ENCODE measurements around the gene SERINC2.
"Not testable (repeated sequence)": the region's sequence is repeated elsewhere in the genome, so short reads cannot be mapped to it uniquely, and the experiment has no call there.

The SERINC2 gene

GRCh38 chr1:31416101-31416736 is 3.2 kb downstream of the SERINC2 start:
- no peak for DNase-seq

- DNase-seq, result no peak
Observed at GRCh38 chr1:31417148-31417547, 4.1 kb downstream of the SERINC2 start.

GRCh38 chr1:31418626-31419323 is 5.8 kb downstream of the SERINC2 start:
- no peak for DNase-seq

GRCh38 chr1:31420716-31421115 is 7.7 kb downstream of the SERINC2 start:
- no peak for DNase-seq

GRCh38 chr1:31421371-31422040 is 8.5 kb downstream of the SERINC2 start:
- no peak for DNase-seq

GRCh38 chr1:31422505-31423319 is 9.7 kb downstream of the SERINC2 start:
- DNase-seq, result peak; percentile 65

- no peak for DNase-seq
Observed at GRCh38 chr1:31423418-31423947, 10.5 kb downstream of the SERINC2 start.

- DNase-seq, result no peak
Observed at GRCh38 chr1:31424568-31424967, 11.6 kb downstream of the SERINC2 start.

GRCh38 chr1:31425301-31426081 is 12.5 kb downstream of the SERINC2 start:
- DNase-seq, result no peak

- DNase-seq, result no peak
Observed at GRCh38 chr1:31426249-31426922, 13.4 kb downstream of the SERINC2 start.

- DNase-seq, result no peak
Observed at GRCh38 chr1:31427322-31427721, 14.3 kb downstream of the SERINC2 start.

- DNase-seq, result no peak
Observed at GRCh38 chr1:31428436-31429221, 15.6 kb downstream of the SERINC2 start.

- DNase-seq, result no peak
Observed at GRCh38 chr1:31429583-31429982, 16.6 kb downstream of the SERINC2 start.

GRCh38 chr1:31431351-31432257 is 18.6 kb downstream of the SERINC2 start:
- not testable (repeated sequence) for DNase-seq

- no peak for DNase-seq
Observed at GRCh38 chr1:31432592-31433395, 19.8 kb downstream of the SERINC2 start.

- DNase-seq, result no peak
Observed at GRCh38 chr1:31433396-31433930, 20.4 kb downstream of the SERINC2 start.

GRCh38 chr1:31434101-31434871 is 21.3 kb downstream of the SERINC2 start:
- DNase-seq, result no peak

- no peak for DNase-seq
Observed at GRCh38 chr1:31434979-31435378, 22.0 kb downstream of the SERINC2 start.

Data from stimulated activated CD4-positive, alpha-beta T cell treated with anti-CD3 and anti-CD28 coated beads, Interleukin-4, amount 100 ng/mL, for 1 hour (primary cell).